Activated T-cell treated with anti-CD3 and anti-CD28 coated beads for 1 hour (primary cell): ENCODE measurements around the gene NKX1-1.
"Not testable (repeated sequence)": the region's sequence is repeated elsewhere in the genome, so short reads cannot be mapped to it uniquely, and the experiment has no call there.

Source experiments
- DNase-seq: peaks from one replicate; pipeline ENCODE4 v3.0.0-alpha.2; 2020; ENCODE audit warnings: low read depth

Gene NKX1-1

DNA sequence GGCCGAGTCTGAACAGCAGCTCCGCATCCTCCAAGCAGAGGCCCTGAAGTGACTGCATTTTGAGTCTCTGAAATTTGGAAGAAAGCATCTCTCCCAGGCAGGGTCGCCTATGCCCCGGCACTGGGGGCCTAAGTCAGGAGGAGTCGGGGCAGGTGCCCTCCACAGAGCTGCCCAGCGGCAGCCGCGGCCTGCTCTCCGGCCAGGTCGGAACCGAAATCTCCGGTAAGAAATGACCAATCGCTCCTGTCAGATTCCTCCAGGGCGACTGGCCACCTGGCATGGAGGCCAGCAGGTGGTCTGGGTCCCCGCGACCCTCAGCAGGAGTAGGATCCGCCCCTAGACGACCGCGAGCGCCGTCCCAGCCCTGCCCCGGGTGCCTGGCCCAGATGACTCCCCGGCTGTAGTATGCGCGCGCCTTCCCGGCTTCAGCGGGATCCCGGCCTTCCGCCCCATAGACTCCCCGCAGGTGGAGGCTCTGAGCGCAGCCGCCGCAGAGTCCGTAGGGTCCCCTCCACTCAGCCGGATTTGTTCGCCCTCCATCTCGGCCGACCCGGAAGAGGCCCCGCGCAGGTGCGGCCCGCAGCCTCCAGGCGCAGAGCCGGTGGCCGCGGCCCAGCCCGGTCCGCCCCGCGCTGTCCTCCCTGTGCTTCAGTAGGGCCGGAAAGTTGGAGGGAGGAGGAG lies 1.5 kb downstream of the NKX1-1 start:
- DNase-seq, result no peak

DNA sequence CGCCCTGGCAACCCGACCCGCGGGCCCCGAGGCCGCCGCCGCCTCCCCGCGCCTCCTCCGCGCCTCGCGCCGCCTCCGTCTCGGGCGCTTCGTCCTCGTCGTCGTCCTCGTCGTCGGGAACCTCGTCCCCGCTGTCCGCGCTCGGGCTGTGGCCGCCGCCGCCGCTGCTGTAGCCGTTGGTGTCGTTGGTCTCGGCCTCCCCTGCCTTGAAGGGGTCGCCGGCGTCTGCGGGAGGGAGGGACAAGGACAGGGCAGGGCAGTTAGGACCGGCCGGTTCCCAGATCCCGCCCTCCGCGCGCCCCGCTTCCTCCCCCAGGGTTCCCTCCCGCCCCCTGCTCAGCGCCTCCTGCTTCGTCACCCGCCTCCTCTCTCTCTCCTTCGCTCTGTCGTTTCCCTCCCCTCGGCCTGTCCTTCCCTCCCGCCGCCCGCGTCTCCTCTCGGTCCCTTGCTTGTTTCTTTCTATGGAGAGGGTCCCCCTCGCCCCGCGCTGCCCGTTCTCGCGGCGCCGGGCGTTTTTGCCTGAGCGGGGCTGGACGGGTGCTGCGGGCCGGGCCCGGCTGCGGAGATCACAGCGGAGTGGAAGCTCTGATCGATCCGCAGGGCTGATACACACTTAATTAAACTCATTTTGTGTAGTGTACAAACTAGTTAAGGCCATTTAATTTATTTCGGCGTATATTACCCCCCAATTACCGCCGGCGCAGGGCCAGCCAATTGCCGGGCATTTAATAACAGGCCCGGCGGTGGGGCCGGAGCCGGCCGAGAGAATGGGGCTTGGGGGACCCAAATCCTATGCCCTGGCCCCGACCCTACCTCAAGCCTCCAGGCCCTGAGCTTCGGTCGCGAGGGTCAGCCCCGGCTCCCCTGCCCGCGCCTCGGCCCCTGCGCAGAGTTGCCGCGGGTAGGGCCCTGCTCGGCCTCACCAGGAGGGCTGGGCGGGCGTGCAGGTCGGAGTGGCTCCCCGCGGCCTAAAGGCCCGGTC lies 2.4 kb downstream of the NKX1-1 start:
- DNase-seq, result no peak

DNA sequence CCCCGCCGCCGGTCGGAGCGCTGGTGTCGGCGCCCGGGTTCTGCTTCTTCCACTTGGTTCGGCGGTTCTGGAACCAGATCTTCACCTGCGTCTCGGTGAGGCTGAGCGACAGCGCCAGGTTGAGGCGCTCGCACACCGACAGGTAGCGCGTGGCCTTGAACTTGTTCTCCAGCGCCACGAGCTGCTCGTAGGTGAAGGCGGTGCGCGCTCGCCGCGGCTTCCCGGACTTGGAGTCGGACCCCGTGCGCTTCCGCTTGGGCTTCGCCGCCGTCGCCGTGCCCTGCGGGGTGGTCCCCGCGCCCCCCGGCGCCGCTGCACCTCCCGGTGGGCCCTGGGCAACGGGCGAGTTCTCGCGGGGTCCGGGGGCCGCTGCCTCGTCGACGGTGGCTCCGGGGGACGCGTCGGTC lies 3.1 kb downstream of the NKX1-1 start:
- no peak for DNase-seq

DNA sequence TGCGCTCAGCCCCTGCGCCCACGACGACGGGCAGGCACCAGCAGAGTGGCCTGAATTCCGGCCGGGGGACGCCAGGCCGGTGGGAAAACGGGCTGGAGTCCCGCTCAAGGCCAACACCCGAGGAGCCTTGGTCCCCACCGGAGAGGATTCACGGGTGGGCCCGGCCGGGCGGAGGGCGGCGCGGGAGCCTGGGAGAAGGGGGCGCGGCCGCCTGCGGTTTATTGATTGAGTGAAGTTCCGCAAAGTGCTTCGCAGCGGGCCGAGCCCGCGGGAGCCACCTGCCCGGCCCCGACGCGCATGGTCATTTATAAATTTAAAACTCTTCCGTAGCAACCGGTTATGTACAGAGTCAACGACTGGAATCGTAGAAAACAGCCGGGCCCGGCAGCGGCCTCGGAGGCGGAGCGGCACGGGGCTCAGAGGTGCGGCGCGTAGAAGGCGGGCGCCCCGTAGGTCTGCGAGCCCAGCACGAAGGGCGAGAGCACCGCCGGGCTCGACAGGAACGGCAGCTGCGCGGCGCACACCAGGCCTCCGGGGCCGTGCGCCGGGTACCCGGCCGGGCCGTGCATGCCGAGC lies 3.6 kb downstream of the NKX1-1 start:
- DNase-seq, result no peak

DNA sequence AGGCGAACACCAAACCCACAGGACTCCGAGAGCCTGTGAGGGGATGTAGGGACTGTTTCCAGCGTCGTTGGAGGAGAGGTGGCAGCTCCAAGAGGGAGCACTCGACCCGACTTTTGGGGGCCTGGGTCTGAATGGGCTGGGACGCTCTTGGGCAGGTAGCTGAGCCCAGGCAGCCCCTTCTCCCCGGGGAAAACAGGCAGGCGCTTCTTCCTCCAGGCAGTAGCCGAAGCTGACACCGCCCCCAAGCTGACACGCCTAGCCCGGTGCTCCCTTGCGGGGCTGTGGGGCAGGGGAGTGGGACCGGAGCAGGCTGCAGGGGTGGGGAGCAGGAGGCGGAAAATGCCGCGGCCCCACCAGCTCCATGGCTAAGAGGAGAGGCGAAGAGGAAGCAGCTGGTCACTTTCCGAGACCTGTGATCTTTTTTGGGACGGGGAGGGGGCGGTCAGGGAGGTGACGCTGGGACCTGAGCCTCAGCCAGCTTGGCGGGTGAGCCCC lies 4.2 kb downstream of the NKX1-1 start:
- DNase-seq, result no peak

DNA sequence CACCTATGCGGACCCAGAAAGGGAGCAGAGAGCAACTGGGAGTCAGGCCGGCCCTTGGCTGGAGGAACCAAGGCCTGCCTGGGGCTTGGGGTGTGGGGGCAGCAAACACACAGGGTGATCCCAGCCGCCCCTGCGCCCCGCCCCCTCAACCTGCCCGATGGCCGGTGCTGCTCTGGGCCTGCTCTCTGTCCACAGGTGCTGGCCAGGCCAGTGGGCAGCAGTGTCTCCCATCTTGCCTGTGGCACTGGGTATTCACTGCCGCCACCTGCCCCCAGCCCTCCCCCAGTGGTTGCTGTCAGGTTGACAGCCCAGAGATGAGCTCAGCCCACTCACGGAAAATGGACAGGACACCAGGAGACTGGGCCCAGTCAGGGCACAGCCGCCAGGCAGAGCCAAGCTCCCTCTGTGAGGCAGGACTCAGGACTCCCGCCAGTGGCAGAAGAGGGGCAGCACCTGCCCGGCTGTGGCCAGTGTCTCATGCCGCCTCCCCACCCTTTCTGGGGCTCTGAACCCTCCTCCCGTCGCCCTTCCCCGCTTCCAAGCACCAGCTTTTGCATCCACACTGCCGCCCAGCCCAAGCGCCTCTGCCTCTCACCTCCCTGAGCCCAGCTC lies 4.7 kb downstream of the NKX1-1 start:
- DNase-seq, result no peak

DNA sequence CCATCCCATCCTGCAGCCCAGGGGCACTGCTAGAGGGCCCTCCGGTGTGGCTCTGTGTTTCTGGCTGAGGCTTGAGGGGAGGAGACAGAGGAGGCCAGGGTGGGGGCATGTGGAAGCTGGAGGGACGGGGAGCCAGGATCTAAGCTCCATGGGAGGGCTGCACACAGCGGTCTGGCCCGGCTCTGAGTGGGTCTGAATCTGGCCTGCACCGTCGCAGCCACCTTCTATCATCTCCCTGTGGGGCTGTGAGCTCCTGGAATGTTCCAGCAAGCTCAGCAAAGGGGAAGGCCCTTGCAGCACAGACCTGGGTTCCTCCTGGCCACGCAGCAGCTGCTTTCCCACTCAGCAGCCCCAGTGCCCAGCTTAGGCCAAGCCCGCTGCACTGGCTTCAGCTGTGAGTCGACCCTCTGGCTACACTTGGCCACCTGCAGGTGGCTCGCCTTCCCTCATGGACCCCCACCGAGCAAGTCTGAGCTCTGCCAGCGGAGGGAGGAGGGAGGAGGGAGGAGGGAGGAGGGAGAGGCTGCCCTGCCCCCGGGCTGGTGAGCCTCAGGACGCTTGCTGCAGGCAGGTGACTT lies 5.3 kb downstream of the NKX1-1 start:
- DNase-seq, result no peak

DNA sequence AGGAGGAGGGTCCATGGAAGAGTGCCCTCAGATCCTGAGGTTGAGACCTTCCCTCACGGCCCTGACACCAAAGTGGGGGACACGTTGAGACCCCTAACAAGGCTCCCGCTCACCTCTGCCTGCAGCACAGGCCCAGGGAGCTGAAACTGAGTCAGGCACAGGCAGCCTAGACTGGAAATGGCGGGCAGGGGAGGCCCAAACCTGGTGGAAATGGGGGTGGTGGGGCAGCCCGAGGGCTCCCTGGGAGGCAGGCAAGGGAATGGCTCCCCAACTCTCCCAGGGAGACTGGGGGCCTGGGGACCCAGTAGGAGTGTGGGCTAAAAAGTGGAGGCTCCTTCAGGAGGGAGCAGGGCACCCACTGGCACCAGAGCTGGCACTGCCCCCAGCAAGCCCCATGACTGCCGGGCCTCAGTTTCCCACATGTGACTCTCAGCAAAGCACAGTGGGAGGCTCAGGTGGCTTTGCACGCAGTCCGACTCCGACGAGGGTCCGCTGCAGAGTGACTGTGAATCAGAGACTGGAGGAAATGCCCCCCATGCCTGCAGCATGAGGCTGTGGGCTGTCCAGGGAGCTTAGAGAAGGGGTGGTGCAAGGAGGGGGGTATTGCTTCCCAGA lies 5.9 kb downstream of the NKX1-1 start:
- DNase-seq, result no peak

DNA sequence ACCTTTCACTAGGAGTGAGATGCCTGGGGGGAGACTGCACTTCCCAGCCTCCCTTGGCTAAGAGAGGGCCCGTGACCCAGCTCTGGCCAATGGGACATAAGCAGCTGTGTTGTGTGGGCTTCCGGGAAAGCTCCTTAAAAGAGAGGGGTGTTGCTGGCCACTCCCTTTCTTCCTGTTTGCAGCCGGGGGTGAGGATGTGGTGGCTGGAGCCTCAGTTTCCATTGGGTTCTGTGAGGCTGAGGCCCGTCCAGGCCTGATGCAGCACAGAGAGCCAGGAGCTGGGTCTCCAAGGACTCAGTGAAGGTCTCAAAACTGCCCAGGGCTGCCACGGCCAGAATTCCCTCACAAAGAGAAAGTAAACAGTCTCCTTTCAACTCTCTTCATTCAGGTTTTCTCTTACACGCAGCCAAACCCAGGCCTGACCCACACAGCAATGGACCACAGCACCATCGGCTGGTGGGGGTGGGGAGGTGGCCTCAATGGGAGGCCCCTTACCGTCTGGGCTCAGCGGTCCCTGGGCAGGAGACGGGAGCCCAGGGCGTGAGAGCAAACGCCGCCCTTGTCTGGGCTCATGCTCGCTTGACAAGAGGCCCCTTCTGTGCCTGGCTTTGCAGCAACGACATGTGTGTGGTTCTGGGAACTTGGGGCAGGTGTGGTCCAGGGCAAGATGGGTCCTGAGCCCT lies 6.6 kb downstream of the NKX1-1 start:
- no peak for DNase-seq

DNA sequence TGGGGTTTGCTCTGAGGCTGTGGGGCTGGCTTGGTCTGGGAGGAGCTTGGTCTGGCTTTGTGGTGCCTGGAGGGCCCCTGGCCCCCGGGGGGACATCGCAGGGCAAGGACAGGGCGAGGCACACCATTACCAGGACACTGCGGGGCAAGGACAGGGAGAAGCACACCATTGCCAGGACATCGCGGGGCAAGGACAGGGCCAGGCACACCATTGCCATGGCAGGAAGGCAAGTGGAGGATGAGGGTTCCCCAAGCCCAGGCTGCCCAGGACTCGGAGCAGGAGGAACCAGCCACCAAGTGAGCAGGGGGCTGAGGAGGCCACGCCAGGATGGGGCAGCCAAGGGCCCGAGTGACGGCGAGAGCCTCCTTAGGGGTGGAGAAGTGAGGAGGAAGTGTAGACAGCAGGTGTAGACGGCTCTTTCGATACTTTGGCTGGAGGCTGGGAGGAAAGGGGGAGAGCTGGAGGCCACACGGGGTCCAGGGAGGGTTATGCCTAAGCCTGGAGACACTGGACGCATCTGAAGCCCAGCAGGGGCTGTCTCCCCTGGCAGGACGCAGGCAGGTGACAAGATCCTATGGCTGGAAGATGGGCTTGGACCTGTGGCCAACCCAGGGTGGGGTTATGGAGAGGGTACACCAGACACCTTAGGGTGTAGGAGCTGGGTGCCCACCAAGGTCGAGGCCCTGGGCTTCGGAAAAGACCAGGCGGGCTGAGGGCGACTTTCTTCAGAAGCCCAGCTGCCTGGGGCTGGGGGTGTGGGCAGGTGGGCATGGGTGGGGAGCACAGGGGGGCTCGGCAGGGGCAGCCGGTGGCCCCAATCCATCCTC lies 7.3 kb downstream of the NKX1-1 start:
- no peak for DNase-seq

DNA sequence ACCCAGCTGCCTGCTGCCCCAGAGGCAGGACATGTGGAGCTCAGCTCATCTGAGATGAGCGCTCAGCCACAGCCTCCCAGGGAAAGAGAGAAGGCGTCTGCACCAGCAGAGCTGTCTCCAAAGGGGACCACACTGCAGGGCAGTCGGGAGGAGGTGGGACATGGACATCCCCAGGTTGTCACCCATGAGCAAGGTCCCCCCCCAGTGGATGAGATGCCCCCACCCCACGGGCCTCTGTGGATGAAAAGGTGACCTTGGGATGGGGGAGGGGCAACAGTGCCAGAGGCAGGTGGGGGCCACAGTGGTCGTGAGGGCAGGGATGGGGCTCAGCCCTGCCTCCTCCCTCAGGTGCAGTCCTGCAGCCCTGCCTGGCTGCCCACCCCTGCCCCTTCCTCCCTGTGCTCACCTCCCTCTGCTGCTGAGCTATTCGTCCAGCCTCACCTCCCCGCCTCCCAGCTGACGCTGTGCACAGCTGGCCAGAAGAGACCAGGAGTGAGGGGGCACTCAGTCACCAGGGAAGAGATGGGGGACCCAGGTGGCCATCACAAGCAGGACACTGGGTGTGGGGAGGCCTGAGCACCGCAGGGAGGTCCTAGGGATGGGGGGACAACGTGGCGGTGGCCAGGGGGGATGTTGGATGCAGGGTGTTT lies 9.3 kb downstream of the NKX1-1 start:
- DNase-seq, result no peak

DNA sequence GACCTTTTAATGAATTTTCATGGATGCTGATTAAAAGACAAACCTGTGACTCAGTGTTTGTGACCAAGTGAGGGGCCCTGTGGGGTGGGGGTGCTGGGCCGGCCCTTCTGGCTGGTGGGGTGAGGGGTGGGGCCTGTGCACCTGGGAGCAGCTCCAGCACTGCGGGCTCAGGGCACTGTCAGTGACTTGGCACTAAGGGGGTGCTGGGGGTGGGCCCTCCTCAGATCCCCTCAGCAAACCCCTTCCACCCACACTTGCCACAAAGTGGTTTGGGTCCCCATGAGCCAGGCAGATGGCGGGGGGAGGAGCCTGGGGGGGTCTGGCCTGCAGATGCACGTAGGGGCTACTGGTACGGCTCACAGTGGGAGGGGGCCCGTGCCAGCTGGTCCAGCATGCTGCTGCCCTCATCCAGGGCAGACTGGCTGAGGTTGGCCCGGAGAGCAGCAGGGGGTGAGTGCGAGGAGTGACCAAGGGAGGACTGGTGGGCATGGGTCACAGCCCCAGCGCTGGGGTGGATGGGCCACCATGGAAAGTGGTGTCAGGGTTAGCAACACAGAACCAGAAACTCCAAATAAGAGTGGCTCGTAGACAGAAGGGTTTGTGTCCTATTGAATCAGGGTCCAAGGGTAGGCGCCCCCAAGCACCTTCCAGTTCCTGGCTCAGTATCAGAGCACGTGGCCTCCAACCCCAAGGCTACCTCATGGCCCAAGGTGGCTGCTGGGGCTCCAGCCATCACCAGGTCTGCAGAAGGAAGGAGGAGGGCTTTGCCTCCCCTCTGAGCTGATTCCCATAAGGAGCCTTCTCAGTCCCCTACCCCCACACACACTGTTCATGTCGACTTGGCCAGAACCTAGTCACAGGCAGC lies 10.1 kb downstream of the NKX1-1 start:
- DNase-seq, result no peak

DNA sequence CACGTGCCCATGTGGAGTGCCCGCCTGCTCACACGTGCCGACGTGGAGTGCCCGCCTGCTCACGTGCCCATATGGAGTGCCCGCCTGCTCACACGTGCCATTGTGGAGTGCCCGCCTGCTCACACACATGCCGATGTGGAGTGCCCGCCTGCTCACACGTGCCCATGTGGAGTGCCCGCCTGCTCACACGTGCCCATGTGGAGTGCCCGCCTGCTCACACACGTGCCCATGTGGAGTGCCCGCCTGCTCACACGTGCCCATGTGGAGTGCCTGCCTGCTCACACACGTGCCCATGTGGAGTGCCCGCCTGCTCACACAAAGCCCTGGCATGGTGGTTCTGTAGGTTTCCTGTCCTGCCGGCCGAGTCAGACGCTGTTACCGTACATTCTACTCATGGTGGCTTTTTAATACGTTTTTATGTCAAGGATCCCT lies 10.8 kb downstream of the NKX1-1 start:
- DNase-seq, result not testable (repeated sequence)

DNA sequence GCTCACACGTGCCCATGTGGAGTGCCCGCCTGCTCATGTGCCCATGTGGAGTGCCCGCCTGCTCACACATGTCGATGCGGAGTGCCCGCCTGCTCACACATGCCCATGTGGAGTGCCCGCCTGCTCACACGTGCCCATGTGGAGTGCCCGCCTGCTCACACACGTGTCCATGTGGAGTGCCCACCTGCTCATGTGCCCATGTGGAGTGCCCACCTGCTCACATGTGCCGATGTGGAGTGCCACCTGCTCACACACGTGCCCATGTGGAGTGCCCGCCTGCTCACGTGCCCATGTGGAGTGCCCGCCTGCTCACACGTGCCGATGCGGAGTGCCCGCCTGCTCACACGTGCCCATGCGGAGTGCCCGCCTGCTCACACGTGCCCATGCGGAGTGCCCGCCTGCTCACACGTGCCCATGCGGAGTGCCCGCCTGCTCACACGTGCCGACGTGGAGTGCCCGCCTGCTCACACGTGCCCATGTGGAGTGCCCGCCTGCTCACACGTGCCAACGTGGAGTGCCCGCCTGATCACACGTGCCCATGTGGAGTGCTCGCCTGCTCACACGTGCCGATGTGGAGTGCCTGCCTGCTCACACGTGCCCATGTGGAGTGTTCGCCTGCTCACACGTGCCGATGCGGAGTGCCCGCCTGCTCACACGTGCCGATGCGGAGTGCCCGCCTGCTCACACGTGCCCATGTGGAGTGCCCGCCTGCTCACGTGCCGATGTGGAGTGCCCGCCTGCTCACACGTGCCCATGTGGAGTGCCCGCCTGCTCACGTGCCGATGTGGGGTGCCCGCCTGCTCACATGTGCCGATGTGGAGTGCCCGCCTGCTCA lies 11.5 kb downstream of the NKX1-1 start:
- DNase-seq, result not testable (repeated sequence)

DNA sequence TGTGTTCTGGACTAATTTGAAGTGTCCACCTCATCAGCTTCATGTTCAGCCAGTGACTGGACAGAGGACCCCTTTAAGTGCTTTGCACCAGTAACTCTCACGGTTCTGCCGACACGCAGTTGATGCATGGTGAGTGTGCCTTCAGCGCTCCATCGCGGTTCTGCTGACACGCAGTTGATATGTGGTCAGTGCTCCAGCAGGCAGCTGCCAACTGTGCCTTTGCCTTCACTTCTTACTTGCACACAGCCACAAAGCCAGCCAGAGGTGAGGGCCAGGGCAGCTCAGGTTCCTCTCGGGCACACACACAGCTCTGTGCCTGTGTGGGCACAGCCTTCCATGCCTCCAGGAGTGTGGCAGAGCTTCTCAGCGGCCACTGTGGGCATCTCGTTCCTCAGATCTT lies 12.4 kb downstream of the NKX1-1 start:
- no peak for DNase-seq

DNA sequence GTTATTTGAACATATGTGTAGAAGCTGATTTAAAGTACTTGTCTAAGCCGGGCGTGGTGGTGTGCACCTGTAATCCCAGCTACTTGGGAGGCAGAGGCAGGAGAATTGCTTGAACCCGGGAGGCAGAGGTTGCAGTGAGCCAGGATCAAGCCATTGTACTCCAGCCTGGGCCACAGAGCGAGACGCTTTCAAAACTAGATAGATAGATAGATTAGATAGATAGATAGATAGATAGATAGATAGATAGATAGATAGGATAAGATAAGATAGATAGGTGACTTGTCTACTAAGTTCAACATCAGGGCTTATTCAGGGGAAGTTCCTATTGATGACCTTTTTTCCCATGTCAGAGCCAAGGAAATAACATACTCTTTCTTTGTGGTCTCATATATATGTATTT lies 12.9 kb downstream of the NKX1-1 start:
- DNase-seq, result not testable (repeated sequence)
